DMS 273 (cell line): ENCODE results near the gene GPNMB.
"Not testable (repeated sequence)": the region's sequence is repeated elsewhere in the genome, so short reads cannot be mapped to it uniquely, and the experiment has no call there.

Experiments
- DNase-seq: peaks from one replicate; lab custom pipeline; 2025; ENCODE audit not compliant: unreplicated experiment; lab: John Stamatoyannopoulos, UW

GPNMB gene

DNA sequence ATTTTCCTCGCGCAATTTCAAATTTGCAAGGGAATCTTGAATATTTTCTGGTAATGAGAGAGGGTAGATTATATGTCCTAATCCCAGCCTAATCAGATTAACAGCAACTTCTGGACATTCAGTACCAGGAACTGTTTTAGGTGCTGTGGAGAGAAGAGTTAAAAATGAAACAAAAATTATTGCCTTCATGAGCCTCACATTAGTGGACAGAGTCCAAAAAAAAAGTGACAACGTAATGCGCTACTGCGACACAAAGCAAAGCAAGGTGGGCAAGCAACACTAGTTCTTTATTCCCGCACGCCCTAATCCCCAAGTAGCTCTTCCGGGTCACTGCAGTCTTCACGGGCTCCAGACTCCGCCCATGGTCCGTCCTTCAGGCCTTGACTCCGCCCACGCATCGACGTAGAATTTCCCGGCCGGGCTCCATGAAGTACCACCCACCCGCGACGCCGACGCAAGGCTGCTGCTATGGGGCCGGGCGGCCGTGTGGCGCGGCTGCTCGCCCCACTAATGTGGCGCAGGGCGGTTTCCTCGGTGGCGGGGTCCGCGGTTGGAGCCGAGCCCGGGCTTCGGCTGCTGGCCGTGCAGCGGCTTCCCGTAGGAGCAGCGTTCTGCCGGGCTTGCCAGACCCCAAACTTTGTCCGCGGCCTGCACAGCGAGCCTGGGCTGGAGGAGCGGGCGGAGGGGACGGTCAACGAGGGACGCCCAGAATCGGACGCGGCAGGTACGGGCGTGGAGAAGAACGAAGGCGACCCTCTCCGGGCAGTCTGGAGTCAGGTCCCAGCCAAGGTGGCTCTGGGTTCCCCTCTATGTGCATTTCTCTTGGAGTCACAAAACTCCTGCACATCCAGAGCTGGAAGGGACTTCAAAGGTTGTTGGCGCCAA is 52.6 kb downstream of the GPNMB start, which contains the start of gene MALSU1:
MALSU1 (plus strand) TSS at position 455 of the 885 bp plus-strand sequence; CDS start at position 469, 14 bp downstream.
- peak; percentile 99 for DNase-seq

DNA sequence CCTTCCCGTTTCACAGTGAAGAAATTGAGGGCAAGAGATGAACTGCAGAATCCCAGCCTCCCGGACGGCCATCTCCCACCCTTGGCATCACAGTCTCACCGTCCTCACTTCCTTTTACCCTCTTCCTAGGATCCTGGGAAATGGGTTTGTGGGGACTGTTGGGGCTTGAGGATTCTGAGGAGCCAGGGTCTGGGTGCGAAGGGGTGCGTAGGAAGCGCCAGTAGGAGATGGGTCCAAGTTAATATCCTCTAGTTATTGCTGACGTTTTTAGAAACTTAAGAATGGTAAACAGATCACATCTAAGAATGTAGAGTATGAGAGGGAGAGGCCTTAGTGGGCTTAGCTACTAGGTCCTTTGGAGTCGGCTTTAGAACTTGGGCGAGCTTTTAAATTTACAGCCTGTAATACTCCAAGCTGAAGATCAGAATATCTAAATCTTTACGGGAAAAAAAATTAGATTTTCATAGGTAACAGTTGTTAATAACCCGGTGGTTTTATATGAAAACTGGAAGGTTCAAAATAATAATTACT is 53.3 kb downstream of the GPNMB start:
- no peak for DNase-seq

DNA sequence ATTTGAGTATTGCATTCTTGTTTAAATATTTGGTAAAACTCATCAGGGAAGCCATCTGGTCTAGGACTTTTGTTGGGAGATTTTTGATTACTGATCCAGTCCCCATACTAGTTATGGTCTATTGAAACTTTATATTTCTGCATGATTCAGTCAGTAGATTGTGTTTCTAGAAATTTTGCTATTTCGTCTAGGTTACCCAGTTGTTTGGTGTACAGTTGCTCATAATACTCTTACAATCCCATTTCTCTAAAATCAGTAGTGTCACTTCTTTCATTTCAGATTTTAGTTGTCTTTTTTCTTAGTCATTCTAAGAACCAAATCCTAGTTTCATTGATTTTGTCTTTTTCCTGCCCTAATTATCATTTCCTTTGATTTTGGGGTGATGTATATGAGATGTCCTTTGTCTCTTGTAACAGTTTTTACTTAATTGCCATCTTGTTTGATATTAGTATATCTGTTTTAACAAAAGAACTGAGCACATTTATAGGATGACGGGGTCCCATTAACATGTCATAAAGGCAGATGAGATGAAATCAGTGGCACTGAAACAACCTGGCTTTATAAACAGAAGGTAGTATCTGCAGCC is 60.5 kb downstream of the GPNMB start:
- no peak for DNase-seq

DNA sequence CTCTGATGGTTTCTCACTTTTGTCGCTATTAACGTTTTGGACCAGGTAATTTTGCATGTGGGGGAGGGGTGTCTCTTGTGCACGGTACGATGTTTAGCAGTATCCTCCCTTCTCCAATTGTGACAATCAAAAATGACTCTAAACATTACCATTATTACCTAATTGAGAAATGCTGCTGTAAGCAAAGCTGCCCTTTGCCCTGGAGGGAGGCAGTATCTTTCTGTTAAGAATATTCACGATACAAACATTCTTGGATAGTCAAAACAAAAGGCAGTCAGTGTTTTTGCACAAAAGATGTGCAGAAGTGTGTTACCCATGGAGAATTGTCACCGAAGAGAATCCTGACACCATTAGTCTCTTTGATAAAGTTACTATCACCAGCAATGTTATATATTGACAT is 62.2 kb downstream of the GPNMB start:
- DNase-seq: no peak

GRCh38 chr7:23312141-23312540 is 65.6 kb downstream of the GPNMB start:
- not testable (repeated sequence) for DNase-seq

DNA sequence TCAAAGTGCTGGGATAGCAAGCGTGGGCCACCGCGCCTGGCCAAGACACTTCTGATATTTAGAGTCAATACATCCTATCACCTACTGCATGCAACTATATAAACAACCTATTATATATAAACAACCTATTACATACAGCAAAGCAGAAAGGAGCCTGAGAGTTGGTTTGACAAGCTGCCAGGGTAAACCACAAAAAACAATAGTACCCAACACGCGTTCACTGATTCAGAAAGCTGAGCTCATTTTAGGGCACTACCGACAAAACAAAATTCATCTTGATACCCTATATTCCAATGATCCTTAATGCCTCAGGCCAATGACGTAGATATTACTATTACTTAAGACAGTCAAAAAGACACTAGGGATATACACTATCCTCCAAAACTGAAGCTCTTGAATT is 68.8 kb downstream of the GPNMB start:
- no peak for DNase-seq
